Natural killer cell (primary cell): ENCODE measurements around the gene PEPD. TPM values are rescaled to one million over a fixed set of nuclear protein-coding genes. Genes with fewer than 3 reads are reported as not detected.

ENCODE experiments used
- ATAC-seq, 3 donors: fragments of 150-1000 bp in 2 of 3; fragments of 200-7000 bp in 1 of 3; cut with Tn5 transposase; 1 replicate in 1 of 3; 2 replicates in 2 of 3; pipeline ENCODE4 v1.10.0; 2021; ENCODE audit warnings: mild to moderate bottlenecking in 2 of 3, moderate library complexity in 2 of 3
- DNase-seq, 2 donors: peaks; one replicate each; pipeline versions ENCODE4 v3.0.0 to v3.0.0-alpha.2; 2013 to 2021; ENCODE audit warnings: mixed read lengths in 1 of 2
- H3K27ac ChIP-seq: one replicate; pipeline ENCODE4 v1.5.1; 2013; ENCODE audit warnings: mild to moderate bottlenecking, low read length
- H3K27me3 ChIP-seq: one replicate; pipeline ENCODE4 v1.6.1; 2013; ENCODE audit warnings: low read length; ENCODE audit not compliant: control insufficient read depth, insufficient read depth
- H3K36me3 ChIP-seq: one replicate; pipeline ENCODE4 v1.6.1; 2013; ENCODE audit warnings: low read length; ENCODE audit not compliant: control insufficient read depth, insufficient read depth
- H3K4me1 ChIP-seq: one replicate; pipeline ENCODE4 v1.6.1; 2013; ENCODE audit warnings: low read length; ENCODE audit not compliant: control insufficient read depth, insufficient read depth
- H3K4me3 ChIP-seq: one replicate; pipeline ENCODE4 v1.5.1; 2013; ENCODE audit warnings: low read length
- H3K9me3 ChIP-seq: one replicate; pipeline ENCODE4 v1.6.1; 2013; ENCODE audit warnings: low read length; ENCODE audit not compliant: control insufficient read depth, insufficient read depth
- H3K27ac Mint-ChIP-seq, 2 donors: one replicate each; pipeline ENCODE4 v1.8.0; 2022; ENCODE audit warnings: mild to moderate bottlenecking in 2 of 2, mixed read lengths in 2 of 2, moderate library complexity in 1 of 2
- H3K27me3 Mint-ChIP-seq, 2 donors: one replicate each; pipeline ENCODE4 v1.8.0; 2022; ENCODE audit warnings: low read depth in 2 of 2, mixed read lengths in 2 of 2
- H3K36me3 Mint-ChIP-seq: one replicate; pipeline ENCODE4 v1.8.0; 2022; ENCODE audit warnings: mixed read lengths
- H3K4me1 Mint-ChIP-seq, 2 donors: one replicate each; pipeline ENCODE4 v1.8.0; 2022; ENCODE audit warnings: mixed read lengths in 2 of 2
- H3K4me3 Mint-ChIP-seq: one replicate; pipeline ENCODE4 v1.8.0; 2022; ENCODE audit warnings: mild to moderate bottlenecking, moderate library complexity, mixed read lengths
- H3K9me3 Mint-ChIP-seq, 2 donors: one replicate each; pipeline ENCODE4 v1.8.0; 2022; ENCODE audit warnings: mixed read lengths in 2 of 2
- CTCF ChIP-seq: fragments of 200-600 bp; IDR thresholded peaks from one replicate; pipeline ENCODE4 v1.8.0; 2022; ENCODE audit warnings: antibody characterized with exemption
- WGBS: methylation state at CpG from one replicate; pipeline ENCODE4 v1.1.7; 2013; ENCODE audit warnings: missing lambda C conversion rate; ENCODE audit not compliant: insufficient coverage; 5-methylcytosine and 5-hydroxymethylcytosine counted together
- intact Hi-C: fragments of 100-400 bp; cut with micrococcal nuclease; formaldehyde crosslinking; loops from one replicate; pipeline ENCODE4 v1.14.2; 2022
- total RNA-seq, 4 donors: library from RNA; stranded (reverse); fragments of 120-200 nt in 1 of 4; gene quantifications; one replicate each; pipeline versions ENCODE4 v1.2.3 to v1.2.4, GENCODE V29; 2013 to 2022

PEPD gene
- total RNA-seq, 3 donors from 2014 or later (not counting 1 experiment from before 2014, with no cell fraction given), result 33.9 to 42.2 (median 40.9) TPM

GRCh38 chr19:33522371-33522662 lies 726 bp upstream of the PEPD start:
- WGBS, result 77% methylated on average over 5 of the region's 5 CpGs
- H3K27ac ChIP-seq, result no peak overlapping the region
- no peak for DNase-seq

GRCh38 chr19:33520844-33521479 lies 629 bp downstream of the PEPD start:
- no peaks in the 10 kb centered on the region for H3K27me3 Mint-ChIP-seq
- H3K36me3 Mint-ChIP-seq, result no peaks in the 10 kb centered on the region
- Histone ChIP-seq H3K27ac (no peak overlapping the region), H3K27me3 (no peaks in the 10 kb centered on the region), H3K4me3 (peak overlapping the region; percentile 46), H3K4me1 (peaks cover 19% of the 10 kb centered on the region), H3K36me3 (no peaks in the 10 kb centered on the region), H3K9me3 (no peaks in the 10 kb centered on the region)
- no peaks in the 10 kb centered on the region for H3K9me3 Mint-ChIP-seq
- ATAC-seq (no peak), DNase-seq (peak in 1 of 2 donors; percentile 9)
- TF ChIP-seq CTCF, result no peak
- intact Hi-C loops, result no loop called here
- peaks cover 22 to 35% of the 10 kb centered on the region in 2 donors for H3K4me1 Mint-ChIP-seq
- 16% methylated on average over 18 of the region's 18 CpGs for WGBS
- peak overlapping the region; percentile 81 for H3K4me3 Mint-ChIP-seq
- H3K27ac Mint-ChIP-seq, result peak overlapping the region; percentile 11 to 69

More at GRCh38 chr19:33522371-33522662, 726 bp upstream of the PEPD start:
- Mint-ChIP-seq H3K27me3 (no peaks in the 10 kb centered on the region), H3K9me3 (no peaks in the 10 kb centered on the region), H3K27ac (peak overlapping the region in 1 of 2 donors; percentile 69), H3K4me3 (peak overlapping the region; percentile 81), H3K4me1 (peaks cover 17 to 25% of the 10 kb centered on the region in 2 donors), H3K36me3 (no peaks in the 10 kb centered on the region)
- Histone ChIP-seq H3K4me3 (peak overlapping the region; percentile 46), H3K36me3 (no peaks in the 10 kb centered on the region), H3K27me3 (no peaks in the 10 kb centered on the region), H3K9me3 (no peaks in the 10 kb centered on the region), H3K4me1 (peaks cover 19% of the 10 kb centered on the region)
- no peak for ATAC-seq
- intact Hi-C loops, result no loop called here
- no peak for TF ChIP-seq CTCF

DNA sequence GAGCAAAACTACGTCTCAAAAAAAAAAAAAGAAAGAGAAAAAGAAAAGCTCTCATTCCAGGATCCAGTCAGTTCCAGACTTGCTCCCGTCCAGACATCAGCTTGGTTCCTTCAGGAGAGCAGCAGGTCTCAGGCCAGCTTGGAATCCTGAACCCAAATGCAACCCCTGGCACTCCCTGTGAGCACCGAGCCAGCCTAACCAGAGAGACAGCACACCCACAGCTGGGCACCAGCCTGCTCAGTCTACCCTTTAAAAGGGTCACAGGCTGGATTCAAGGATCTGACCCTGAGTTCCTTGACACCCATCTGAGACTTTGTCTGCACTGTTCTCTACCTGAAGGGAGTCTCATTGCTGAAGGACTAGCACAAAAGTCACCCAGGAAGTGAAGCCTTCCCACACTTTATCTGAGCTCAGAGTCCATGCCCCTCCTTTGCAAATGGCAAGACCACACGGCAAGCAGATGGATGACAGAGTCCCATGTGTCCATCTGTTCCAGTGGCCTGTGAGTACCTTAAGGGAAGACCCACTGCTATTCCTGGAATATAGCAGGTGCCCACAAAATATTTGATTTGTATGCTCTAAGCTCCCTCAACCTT lies 1.4 kb downstream of the PEPD start:
- no peaks in the 10 kb centered on the region for H3K36me3 ChIP-seq
- Mint-ChIP-seq H3K4me1 (peaks cover 22 to 43% of the 10 kb centered on the region in 2 donors), H3K9me3 (no peaks in the 10 kb centered on the region), H3K36me3 (no peaks in the 10 kb centered on the region), H3K27ac (peak overlapping the region; percentile 11 to 69), H3K4me3 (peak overlapping the region; percentile 81), H3K27me3 (no peaks in the 10 kb centered on the region)
- intact Hi-C loops, result no loop called here
- no peak for TF ChIP-seq CTCF
- H3K4me1 ChIP-seq, result peaks cover 25% of the 10 kb centered on the region
- H3K9me3 ChIP-seq, result no peaks in the 10 kb centered on the region
- H3K4me3 ChIP-seq, result no peak overlapping the region
- ATAC-seq, result no peak
- 96% methylated on average over 4 of the region's 4 CpGs for WGBS
- DNase-seq, result no peak
- no peaks in the 10 kb centered on the region for H3K27me3 ChIP-seq
- no peak overlapping the region for H3K27ac ChIP-seq

DNA sequence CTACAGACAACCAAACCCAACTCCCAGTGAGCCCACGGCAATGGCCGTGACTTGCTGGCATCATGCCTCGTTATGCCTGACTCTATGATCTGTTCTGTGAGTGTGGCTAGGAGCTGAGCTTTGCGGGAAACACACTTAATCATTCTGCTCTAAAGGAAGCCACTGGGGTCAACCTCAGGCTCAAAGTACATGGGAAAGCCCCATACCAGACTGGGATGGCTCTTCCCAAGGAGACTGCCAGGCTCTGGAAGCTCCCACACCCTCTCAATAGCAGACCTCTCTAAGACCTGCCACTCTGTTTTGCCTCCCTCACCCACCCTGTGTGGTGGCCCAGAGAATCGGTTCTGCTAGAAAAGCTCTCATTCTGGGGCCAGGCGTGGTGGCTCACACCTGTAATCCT lies 2.2 kb downstream of the PEPD start:
- Mint-ChIP-seq H3K4me3 (peak overlapping the region; percentile 31), H3K9me3 (no peaks in the 10 kb centered on the region), H3K36me3 (no peaks in the 10 kb centered on the region), H3K27me3 (no peaks in the 10 kb centered on the region), H3K27ac (no peak overlapping the region), H3K4me1 (peaks cover 28 to 50% of the 10 kb centered on the region in 2 donors)
- H3K4me1 ChIP-seq, result peaks cover 33% of the 10 kb centered on the region
- intact Hi-C loops, result no loop called here
- H3K4me3 ChIP-seq, result no peak overlapping the region
- no peaks in the 10 kb centered on the region for H3K36me3 ChIP-seq
- WGBS, result 86% methylated on average over 6 of the region's 6 CpGs
- H3K9me3 ChIP-seq, result no peaks in the 10 kb centered on the region
- no peak for TF ChIP-seq CTCF
- DNase-seq, result no peak
- H3K27me3 ChIP-seq, result no peaks in the 10 kb centered on the region
- no peak for ATAC-seq
- H3K27ac ChIP-seq, result no peak overlapping the region
